PC-3 (cell line): ENCODE data around the gene KBTBD3. TPM values are rescaled to one million over a fixed set of nuclear protein-coding genes. Genes with fewer than 3 reads are reported as not detected.

Source experiments
- ATAC-seq: fragments of 200-7000 bp; cut with Tn5 transposase; 2 replicates; pipeline ENCODE4 v1.9.1; 2020; ENCODE audit warnings: mild to moderate bottlenecking, moderate library complexity
- BruUV-seq: library from RNA; stranded (reverse); fragments of 400-500 nt; replicated peaks from 2 replicates; lab custom pipeline; 2021; lab: Mats Ljungman, UMichigan
- CTCF ChIA-PET: fragments of 300-600 bp; sonication (Branson Sonifier 250); formaldehyde crosslinking; loops from one replicate; lab custom pipeline; 2022; ENCODE audit warnings: antibody characterized with exemption; lab: Charles Lee
- POLR2A ChIA-PET: fragments of 300-600 bp; sonication (Branson Sonifier 250); formaldehyde crosslinking; loops from one replicate; lab custom pipeline; 2022; ENCODE audit warnings: antibody characterized with exemption; ENCODE audit not compliant: unreplicated experiment; lab: Charles Lee
- DNase-seq: peaks from one replicate; pipeline ENCODE4 v3.0.0-alpha.2; 2015
- H2AFZ ChIP-seq: fragments of 300-600 bp; sonication (generic); 2 replicates; pipeline ENCODE4 v1.6.0; 2016; ENCODE audit warnings: antibody characterized with exemption, low read length
- H3F3A ChIP-seq: fragments of 300-600 bp; sonication (generic); one replicate; pipeline ENCODE4 v1.6.0; 2017; ENCODE audit warnings: antibody characterized with exemption, low read length, control low read depth, mild to moderate bottlenecking; ENCODE audit not compliant: unreplicated experiment
- H3K27ac ChIP-seq: fragments of 300-600 bp; sonication (generic); 2 replicates; pipeline ENCODE4 v1.5.1; 2016; ENCODE audit warnings: mild to moderate bottlenecking, low read length
- H3K27me3 ChIP-seq: fragments of 300-600 bp; sonication (generic); 2 replicates; pipeline ENCODE4 v1.6.1; 2016; ENCODE audit warnings: low read length, mixed read lengths
- H3K36me3 ChIP-seq: fragments of 300-600 bp; sonication (generic); 2 replicates; pipeline ENCODE4 v1.6.1; 2016; ENCODE audit warnings: low read depth, mixed run types, low read length, mixed read lengths
- H3K4me1 ChIP-seq: fragments of 300-600 bp; sonication (generic); 2 replicates; pipeline ENCODE4 v1.5.1; 2016; ENCODE audit warnings: low read length; ENCODE audit not compliant: insufficient read depth
- H3K4me2 ChIP-seq: fragments of 300-600 bp; sonication (generic); 2 replicates; pipeline ENCODE4 v1.6.0; 2016; ENCODE audit warnings: low read length
- H3K4me3 ChIP-seq: fragments of 300-600 bp; sonication (generic); 2 replicates; pipeline ENCODE4 v1.5.1; 2016; ENCODE audit warnings: mild to moderate bottlenecking, low read length, mixed read lengths
- H3K79me2 ChIP-seq: fragments of 300-600 bp; sonication (generic); 2 replicates; pipeline ENCODE4 v1.6.1; 2017; ENCODE audit warnings: low read length, mixed read lengths
- H3K9ac ChIP-seq: fragments of 300-600 bp; sonication (generic); 2 replicates; pipeline ENCODE4 v1.6.0; 2016; ENCODE audit warnings: mild to moderate bottlenecking, low read length
- H3K9me2 ChIP-seq: fragments of 300-600 bp; sonication (generic); replicated peaks from 2 replicates; pipeline ENCODE4 v1.6.1; 2016; ENCODE audit warnings: mixed run types, low read length, mixed read lengths
- H3K9me3 ChIP-seq: fragments of 300-600 bp; sonication (generic); 2 replicates; pipeline ENCODE4 v1.6.1; 2016; ENCODE audit warnings: low read length, mixed read lengths
- H4K20me1 ChIP-seq: fragments of 300-600 bp; sonication (generic); 2 replicates; pipeline ENCODE4 v1.6.1; 2016; ENCODE audit warnings: low read length, mixed read lengths
- EZH2 ChIP-seq: fragments of 300-600 bp; sonication (generic); IDR thresholded peaks from one replicate; pipeline ENCODE4 v1.6.1; 2017; ENCODE audit warnings: antibody characterized with exemption, mild to moderate bottlenecking, low read length; ENCODE audit not compliant: unreplicated experiment
- EZH2phosphoT487 ChIP-seq: fragments of 300-600 bp; sonication (generic); IDR thresholded peaks from 2 replicates; pipeline ENCODE4 v1.6.1; 2018; ENCODE audit warnings: mild to moderate bottlenecking, antibody characterized with exemption, low read length, borderline replicate concordance
- intact Hi-C: fragments of 100-400 bp; cut with micrococcal nuclease; formaldehyde crosslinking; loops from 2 replicates; pipeline ENCODE4 v1.9.0; 2023
- total RNA-seq: library from RNA; depleted of rRNA; stranded (reverse); fragments of >200 nt; gene quantifications from 2 replicates; pipeline ENCODE4 v1.2.3, GENCODE V29; 2014
- TF ChIP-seq, protein P1 (sequence below): fragments of 300-600 bp; sonication (generic); conservative IDR thresholded peaks from 2 replicates; pipeline ENCODE4 v1.5.1; 2017; ENCODE audit warnings: antibody characterized with exemption, low read depth, mild to moderate bottlenecking, low read length

KBTBD3 gene
- total RNA-seq, 1 experiment from 2014 or later, result 2.0 TPM

DNA sequence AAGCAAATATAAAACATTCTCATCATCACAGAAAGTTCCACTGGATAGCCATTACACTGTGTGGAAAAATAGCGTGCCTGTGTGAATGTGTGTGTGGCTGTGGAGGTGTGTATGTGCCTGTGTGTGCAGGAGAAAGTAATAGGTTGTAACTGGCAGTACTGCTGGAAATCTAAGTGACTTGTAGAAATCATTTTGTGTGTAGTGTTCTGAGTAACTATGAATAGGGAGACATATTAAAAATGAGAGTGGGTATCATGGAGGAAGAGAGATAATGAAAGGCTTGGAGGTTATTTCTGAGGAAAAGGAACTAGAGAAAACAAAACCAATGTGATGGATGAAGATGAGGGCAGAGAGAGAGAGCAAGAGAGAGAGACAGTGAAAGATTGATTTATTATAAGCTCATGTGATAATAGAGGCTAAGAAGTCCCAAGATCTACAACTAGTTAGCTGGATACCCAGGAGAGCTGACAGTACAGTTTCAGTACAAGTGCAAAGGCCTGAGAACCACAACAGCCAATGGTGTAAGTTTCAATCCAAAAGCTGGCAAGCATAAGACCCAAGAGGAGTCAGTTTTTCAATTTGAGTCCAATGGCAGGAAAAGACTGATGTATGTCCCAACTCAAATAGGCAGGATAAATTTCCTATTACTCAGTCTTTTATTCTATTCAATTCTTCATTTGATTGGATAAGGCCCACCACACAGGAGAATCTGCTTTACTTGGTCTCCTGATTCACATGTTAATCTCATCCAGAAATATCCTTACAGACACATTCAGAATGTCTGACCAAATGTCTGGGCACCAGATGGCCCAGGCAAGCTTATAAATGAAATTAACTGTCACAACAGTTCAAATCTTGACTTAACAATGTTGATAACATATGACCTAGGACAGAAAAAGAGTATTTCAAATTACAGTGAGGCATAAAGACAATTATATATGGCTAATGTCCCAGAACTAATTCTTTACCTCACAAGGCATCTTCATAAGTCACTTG is 14.9 kb downstream of the KBTBD3 start:
- H3F3A ChIP-seq, result no peaks in the 10 kb centered on the region

DNA sequence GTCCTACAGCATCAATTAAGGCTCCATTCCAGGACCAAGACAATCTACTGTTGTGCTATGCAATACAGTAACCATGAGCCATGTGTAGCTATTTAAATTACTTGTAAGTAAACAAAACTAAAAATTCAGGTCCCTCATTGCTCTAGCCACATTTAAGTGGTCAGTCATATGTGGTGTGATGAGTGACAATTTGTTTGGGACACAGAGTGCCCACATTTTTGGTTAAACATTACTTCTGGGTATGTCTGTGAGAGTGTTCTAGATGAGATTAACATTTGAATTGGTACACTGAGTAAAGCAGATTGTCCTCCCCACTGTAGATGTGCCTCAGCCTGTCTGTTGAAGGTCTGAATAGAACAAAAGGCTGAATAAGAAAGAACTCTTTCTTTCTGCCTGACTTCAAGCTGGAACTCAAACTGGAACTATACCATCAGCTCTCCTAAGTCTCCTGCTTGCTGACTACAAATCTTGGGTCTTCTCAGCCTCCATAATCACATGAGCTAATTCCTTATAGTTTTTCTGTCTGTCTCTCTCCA is 15.8 kb downstream of the KBTBD3 start:
- H3K4me1 ChIP-seq, result no peaks in the 10 kb centered on the region

More for the DNA sequence above, 14.9 kb downstream of the KBTBD3 start:
- no peak for TF ChIP-seq EZH2
- no peak for TF ChIP-seq EZH2phosphoT487
- TF ChIP-seq, protein P1, sequence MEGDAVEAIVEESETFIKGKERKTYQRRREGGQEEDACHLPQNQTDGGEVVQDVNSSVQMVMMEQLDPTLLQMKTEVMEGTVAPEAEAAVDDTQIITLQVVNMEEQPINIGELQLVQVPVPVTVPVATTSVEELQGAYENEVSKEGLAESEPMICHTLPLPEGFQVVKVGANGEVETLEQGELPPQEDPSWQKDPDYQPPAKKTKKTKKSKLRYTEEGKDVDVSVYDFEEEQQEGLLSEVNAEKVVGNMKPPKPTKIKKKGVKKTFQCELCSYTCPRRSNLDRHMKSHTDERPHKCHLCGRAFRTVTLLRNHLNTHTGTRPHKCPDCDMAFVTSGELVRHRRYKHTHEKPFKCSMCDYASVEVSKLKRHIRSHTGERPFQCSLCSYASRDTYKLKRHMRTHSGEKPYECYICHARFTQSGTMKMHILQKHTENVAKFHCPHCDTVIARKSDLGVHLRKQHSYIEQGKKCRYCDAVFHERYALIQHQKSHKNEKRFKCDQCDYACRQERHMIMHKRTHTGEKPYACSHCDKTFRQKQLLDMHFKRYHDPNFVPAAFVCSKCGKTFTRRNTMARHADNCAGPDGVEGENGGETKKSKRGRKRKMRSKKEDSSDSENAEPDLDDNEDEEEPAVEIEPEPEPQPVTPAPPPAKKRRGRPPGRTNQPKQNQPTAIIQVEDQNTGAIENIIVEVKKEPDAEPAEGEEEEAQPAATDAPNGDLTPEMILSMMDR, result no peak
- no peaks in the 10 kb centered on the region for H3K79me2 ChIP-seq
- H3K4me3 ChIP-seq, result no peak overlapping the region
- ChIA-PET POLR2A (interaction anchor here (0.7 kb wide), 1 partner anchor 369 kb away, joined by 3 read pairs; no protein-coding TSS in a partner anchor), CTCF (no interaction called here)
- no peaks in the 10 kb centered on the region for H3K4me1 ChIP-seq
- H3K9me3 ChIP-seq, result no peaks in the 10 kb centered on the region
- H3K36me3 ChIP-seq, result no peaks in the 10 kb centered on the region
- BruUV-seq, result no TSS peak
- no peaks in the 10 kb centered on the region for H3K9me2 ChIP-seq
- H3K9ac ChIP-seq, result no peak overlapping the region
- DNase-seq (no peak), ATAC-seq (no peak)
- H3K27ac ChIP-seq, result no peak overlapping the region
- no peaks in the 10 kb centered on the region for H4K20me1 ChIP-seq
- H3K4me2 ChIP-seq, result no peak overlapping the region
- H2AFZ ChIP-seq, result no peak overlapping the region
- H3K27me3 ChIP-seq, result no peaks in the 10 kb centered on the region
- intact Hi-C loops, result no loop called here

More for the DNA sequence above, 15.8 kb downstream of the KBTBD3 start:
- ATAC-seq, result no peak
- no TSS peak for BruUV-seq
- H3K4me3 ChIP-seq, result no peak overlapping the region
- H3K27ac ChIP-seq, result no peak overlapping the region
- no peaks in the 10 kb centered on the region for H3K79me2 ChIP-seq
- intact Hi-C loops, result no loop called here
- H3K36me3 ChIP-seq, result no peaks in the 10 kb centered on the region
- ChIA-PET CTCF (no interaction called here), POLR2A (no interaction called here)
- H2AFZ ChIP-seq, result no peak overlapping the region
- H3K9ac ChIP-seq, result no peak overlapping the region
- no peak for DNase-seq
- TF ChIP-seq, protein P1, result no peak
- TF ChIP-seq EZH2, result no peak
- no peak for TF ChIP-seq EZH2phosphoT487
- H3K9me3 ChIP-seq, result no peaks in the 10 kb centered on the region
- no peaks in the 10 kb centered on the region for H3K9me2 ChIP-seq
- H3F3A ChIP-seq, result no peaks in the 10 kb centered on the region
- H4K20me1 ChIP-seq, result no peaks in the 10 kb centered on the region
- H3K27me3 ChIP-seq, result no peaks in the 10 kb centered on the region
- H3K4me2 ChIP-seq, result no peak overlapping the region
